ENCODE measurements around the gene CLSTN1. TPM values are rescaled to one million over a fixed set of nuclear protein-coding genes. Genes with fewer than 3 reads are reported as not detected.

CLSTN1 gene
- total RNA-seq = 121 TPM

DNA sequence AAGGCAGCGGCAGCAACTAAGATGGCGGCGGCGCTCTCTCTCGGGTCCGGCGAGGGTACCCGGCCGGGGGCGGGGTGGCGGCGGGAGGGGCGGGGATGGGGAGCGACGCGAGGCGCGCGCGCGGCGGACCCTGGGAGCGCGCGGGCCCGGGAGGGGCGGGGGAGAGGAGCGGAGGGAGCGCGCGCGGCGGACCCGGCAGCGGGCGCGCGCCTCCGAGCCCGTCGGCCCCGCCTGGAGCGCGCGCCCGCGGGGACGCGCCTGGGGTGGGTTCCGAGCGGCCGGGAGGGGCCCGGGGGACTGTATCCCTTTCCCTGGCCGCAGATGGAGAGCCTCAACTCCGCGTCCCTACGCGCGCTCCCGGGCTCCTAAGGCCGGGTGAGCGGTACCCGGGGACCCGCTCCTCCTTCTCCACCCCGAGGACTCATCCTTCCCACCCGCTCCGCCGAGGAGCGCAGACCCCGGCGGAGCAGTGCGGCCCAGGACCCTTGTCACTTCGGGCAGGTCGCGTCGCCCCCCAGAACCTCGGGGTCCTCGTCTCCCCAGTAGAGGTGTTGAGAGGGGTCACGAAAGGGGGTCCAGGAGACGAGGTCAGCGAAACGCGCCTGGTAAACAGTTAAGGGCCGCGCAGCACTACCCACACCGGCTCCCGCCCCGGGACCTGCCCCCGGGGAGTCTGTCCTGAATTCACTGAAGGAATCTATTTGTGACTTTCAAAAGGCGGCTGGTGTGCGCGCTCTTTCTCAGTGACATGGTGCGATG lies at the start of gene CLSTN1:
TSS of gene CLSTN1 (minus strand) at position 23 of the 759 bp plus-strand sequence. CDS start 232 bp downstream, outside the sequence.
- DNase-seq (ENCODE audit: low spot score) (peak; percentile 95), ATAC-seq (peak; percentile 87)
- intact Hi-C loops (cut with DNase I) = no loop called here

DNA sequence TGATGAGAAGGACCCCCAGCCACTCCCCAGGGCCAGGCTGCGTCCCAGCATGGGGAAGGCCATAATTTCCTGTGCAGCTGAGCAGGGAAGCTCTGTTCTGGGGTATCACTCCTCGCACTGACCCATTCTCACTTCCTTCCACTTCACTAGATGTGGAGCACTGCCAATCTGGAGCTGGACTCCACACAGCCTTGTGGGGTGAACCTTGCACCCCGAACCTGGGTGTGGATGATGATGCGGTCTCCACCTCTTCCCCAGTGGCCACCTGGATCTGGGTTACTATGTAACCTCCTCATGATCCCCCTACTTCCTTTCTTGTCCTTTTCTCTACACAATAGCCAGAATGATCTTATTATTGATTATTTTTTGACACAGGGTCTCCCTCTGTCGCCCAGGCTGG lies 49.6 kb upstream of the CLSTN1 start:
- no peak for DNase-seq (ENCODE audit: low spot score)
- intact Hi-C loops (cut with DNase I) = no loop called here
- no peak for ATAC-seq

GRCh38 chr1:9872430-9873165 lies 48.8 kb upstream of the CLSTN1 start:
- intact Hi-C loops (cut with DNase I) = no loop called here
- no peak for DNase-seq (ENCODE audit: low spot score)
- no peak for ATAC-seq

DNA sequence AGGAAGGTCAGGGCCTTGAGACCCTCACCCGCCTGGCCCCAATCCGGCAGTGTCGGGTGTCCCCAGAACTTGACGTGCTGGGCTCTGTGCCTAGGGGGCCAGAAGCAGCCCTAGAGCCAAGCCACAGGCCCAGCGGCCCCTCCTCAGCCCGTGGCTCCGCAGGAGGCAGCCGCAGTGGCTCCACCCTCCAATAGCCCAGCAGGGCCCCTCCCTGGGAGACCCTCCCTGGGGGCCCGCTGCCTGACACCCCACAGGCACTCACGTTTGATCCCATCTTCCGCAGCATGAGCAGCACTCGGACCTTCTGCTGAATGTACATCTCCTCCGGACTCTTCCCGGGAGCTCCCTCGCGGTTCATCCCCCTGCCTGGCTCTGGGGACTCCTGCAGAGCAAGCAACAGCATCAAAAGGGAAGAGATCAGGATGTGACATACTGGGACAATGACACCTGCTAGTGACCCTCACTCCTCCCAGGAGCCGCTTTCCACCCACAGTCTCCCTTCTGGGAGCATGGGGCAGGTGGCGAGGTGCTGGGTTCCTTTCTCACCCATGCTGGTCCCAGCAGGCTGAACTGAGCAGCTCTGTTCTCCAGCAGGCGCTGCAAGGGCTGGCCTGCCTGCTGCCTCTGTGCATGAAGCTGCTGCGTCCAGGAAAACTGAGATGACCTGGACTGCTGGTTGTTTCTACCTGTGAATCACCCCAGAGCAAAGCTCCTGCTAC lies 48.1 kb upstream of the CLSTN1 start:
- no peak for ATAC-seq
- intact Hi-C loops (cut with DNase I) = no loop called here
- DNase-seq (ENCODE audit: low spot score) = no peak

GRCh38 chr1:9871021-9871420 lies 47.3 kb upstream of the CLSTN1 start:
- intact Hi-C loops (cut with DNase I) = no loop called here
- no peak for ATAC-seq
- DNase-seq (ENCODE audit: low spot score) = no peak

GRCh38 chr1:9870572-9870971 lies 46.8 kb upstream of the CLSTN1 start:
- intact Hi-C loops (cut with DNase I) = no loop called here
- no peak for ATAC-seq
- no peak for DNase-seq (ENCODE audit: low spot score)

GRCh38 chr1:9869831-9870251 lies 46.1 kb upstream of the CLSTN1 start:
- intact Hi-C loops (cut with DNase I) = loop anchor here (5.0 kb wide), 1 partner anchor 148 kb away; no protein-coding TSS in a partner anchor
- no peak for DNase-seq (ENCODE audit: low spot score)

GRCh38 chr1:9868244-9868590 lies 44.5 kb upstream of the CLSTN1 start:
- DNase-seq (ENCODE audit: low spot score) (no peak), ATAC-seq (no peak)
- intact Hi-C loops (cut with DNase I) = loop anchor here (5.0 kb wide), 1 partner anchor 146 kb away; no protein-coding TSS in a partner anchor

More at GRCh38 chr1:9869831-9870251, 46.1 kb upstream of the CLSTN1 start:
- no peak for ATAC-seq

- DNase-seq (ENCODE audit: low spot score) = peak; percentile 92
- peak; percentile 92 for ATAC-seq
- intact Hi-C loops (cut with DNase I) = loop anchor here (5.0 kb wide), 1 partner anchor 145 kb away; no protein-coding TSS in a partner anchor
These were observed 43.9 kb upstream of the CLSTN1 start for GRCh38 chr1:9867408-9868243.

DNA sequence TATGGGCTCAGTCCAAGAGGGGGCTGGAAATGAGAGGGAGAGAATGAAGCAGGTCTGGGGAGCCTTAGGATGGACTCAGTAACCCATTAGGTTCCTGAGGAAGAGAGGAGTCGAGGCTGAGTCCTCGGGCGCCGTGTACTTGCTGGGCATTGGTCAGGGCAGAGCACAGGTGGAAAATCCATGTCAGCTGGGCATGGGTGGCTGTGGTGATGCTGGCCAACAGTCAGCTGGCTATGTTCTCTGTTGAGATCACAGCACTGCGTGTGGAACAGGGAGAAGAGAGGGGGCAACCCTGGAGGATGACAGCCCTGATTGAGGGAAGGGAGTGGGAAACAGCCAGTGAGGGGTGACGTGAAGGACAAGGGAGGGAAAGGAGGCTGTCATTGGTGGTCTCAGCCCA lies 43.1 kb upstream of the CLSTN1 start:
- DNase-seq (ENCODE audit: low spot score) = no peak
- intact Hi-C loops (cut with DNase I) = loop anchor here (5.0 kb wide), 1 partner anchor 145 kb away; no protein-coding TSS in a partner anchor
- ATAC-seq = no peak

DNA sequence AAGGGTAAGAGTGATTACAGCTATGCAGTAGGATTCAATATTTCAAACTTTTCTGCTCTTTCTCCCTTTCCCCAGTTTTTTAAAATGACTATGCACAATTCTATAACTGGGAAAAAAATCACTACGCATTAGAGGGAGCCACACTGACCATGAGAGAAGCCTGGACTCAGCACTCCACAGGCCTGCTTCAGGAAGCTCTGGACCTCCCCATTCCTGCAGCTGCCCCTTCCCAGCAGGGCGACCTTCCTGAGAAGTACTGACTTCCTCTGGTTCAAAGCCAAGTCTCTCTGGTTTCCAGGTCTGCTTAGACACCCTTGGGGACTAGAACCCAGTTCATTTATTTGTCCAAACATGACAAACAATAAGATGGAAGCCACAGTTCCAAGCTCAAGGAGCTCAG lies 42.0 kb upstream of the CLSTN1 start:
- ATAC-seq (no peak), DNase-seq (ENCODE audit: low spot score) (no peak)
- intact Hi-C loops (cut with DNase I) = loop anchor here (5.0 kb wide), 1 partner anchor 143 kb away; no protein-coding TSS in a partner anchor

DNA sequence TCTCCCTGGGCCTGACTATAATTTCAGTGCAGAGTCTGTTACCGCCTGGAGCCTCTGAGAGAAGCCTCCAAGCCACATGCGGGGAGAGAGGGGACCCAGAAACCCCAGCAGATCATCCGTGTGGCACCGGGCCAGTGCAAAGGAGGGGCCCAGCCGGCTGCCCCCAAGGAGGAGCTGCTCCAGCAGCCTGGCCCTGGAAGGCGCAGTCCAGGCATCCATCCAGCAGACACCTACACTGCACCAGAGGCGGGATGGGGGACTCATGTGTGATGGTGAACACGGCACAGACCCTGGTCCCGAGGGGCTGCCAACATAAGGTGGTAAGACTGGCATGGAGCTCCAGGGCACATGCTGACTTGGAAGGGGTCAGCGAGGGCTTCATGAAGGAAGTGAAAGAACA lies 39.6 kb upstream of the CLSTN1 start:
- intact Hi-C loops (cut with DNase I) = loop anchor here (5.0 kb wide), 1 partner anchor 236 kb away; no protein-coding TSS in a partner anchor
- no peak for DNase-seq (ENCODE audit: low spot score)

DNA sequence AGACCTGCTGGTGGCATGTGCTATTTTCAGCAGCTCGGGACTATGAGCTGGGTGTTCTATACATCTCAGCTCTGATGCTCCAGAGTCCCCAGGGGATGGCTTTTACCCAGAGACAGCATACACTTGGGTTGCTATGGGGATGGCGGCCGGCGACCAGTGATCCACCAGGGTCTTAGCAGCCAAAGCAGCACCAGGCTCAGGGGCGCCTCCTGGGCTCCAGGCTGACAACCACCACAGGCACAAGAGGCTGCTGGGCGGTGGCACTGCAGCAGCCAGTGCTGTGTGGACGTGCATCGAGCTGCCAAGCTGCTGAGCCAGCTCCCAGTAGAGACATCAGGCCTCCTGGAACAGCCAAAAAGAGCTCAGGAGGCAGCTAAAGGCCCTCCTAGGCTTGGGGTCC lies 37.6 kb upstream of the CLSTN1 start:
- no peak for DNase-seq (ENCODE audit: low spot score)
- intact Hi-C loops (cut with DNase I) = loop anchor here (2.0 to 5.0 kb wide), 2 partner anchors 35 to 234 kb away; no protein-coding TSS in a partner anchor
- no peak for ATAC-seq

More for the DNA sequence above, 39.6 kb upstream of the CLSTN1 start:
- no peak for ATAC-seq

GRCh38 chr1:9860887-9861286 lies 37.1 kb upstream of the CLSTN1 start:
- no peak for ATAC-seq

GRCh38 chr1:9859281-9860014 lies 35.7 kb upstream of the CLSTN1 start:
- intact Hi-C loops (cut with DNase I) = loop anchor here (2.0 to 5.0 kb wide), 2 partner anchors 33 to 232 kb away; no protein-coding TSS in a partner anchor
- no peak for ATAC-seq
- DNase-seq (ENCODE audit: low spot score) = no peak

More at GRCh38 chr1:9860887-9861286, 37.1 kb upstream of the CLSTN1 start:
- no peak for DNase-seq (ENCODE audit: low spot score)
- intact Hi-C loops (cut with DNase I) = loop anchor here (2.0 to 5.0 kb wide), 2 partner anchors 34 to 234 kb away; no protein-coding TSS in a partner anchor

DNA sequence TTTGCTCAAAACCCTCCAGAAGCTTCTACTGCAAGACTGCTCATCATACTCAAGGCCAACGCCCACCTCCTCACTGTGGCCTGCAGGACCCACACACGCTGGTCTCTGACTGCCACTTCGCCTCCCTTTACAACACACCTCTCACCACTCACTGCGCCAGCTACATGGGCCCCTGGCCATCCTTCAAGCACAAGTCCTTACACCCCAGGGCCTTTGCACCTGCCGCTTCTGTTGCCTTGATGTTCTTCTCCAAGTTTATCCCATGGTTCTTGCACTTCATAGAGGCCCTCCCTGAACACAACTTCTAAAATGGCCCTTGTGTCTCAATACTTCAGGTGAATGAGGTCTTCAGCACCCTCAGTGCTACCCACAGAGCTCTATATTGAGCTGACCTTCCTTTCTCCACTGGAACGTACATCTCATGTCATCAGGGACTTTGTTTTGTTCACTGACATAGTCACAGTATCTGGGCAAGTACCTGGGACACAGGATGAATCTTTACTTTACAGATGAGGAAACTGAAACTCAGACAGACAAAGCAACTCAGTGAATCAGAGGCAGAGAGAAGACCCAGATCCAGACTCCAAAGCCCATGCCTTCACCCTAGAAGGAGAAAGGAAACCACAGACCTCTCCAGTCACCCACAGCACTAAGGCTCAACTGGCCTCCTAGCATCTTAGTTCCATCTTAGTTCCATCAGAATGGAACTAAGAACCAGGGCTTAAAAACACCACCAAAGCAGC lies 34.7 kb upstream of the CLSTN1 start:
- ATAC-seq = no peak
- intact Hi-C loops (cut with DNase I) = no loop called here

DNA sequence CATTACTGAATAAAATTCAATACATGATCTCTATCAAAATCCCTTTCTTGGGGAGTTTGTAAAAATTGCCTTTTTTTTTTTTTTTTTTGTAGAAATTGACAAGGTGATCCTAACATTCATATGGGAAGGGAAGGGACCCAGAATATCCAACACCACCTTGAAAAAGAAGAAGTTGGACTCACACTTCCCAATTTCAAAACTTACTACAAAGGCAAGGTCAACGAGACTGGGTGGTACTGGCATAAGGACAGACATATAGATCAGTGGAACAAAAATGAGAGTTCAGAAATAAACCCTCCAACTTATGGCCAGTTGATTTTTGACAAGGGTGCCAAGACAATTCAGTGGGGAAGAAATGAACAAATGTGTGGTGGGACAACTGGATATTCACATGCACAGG lies 31.4 kb upstream of the CLSTN1 start:
- ATAC-seq = no peak
- intact Hi-C loops (cut with DNase I) = no loop called here
- DNase-seq (ENCODE audit: low spot score) = no peak

More for the DNA sequence above, 34.7 kb upstream of the CLSTN1 start:
- no peak for DNase-seq (ENCODE audit: low spot score)
